Neuron (in vitro differentiated cells): ENCODE data around the gene PEMT.

Source experiments
- H2AFZ ChIP-seq: one replicate; pipeline ENCODE4 v1.6.1; 2013; ENCODE audit warnings: low read depth, mild to moderate bottlenecking, inconsistent platforms, low read length, moderate library complexity
- H3K27me3 ChIP-seq: one replicate; pipeline ENCODE4 v1.6.1; 2013; ENCODE audit warnings: low read length; ENCODE audit not compliant: insufficient read depth
- H3K36me3 ChIP-seq: one replicate; pipeline ENCODE4 v1.6.1; 2013; ENCODE audit warnings: low read length; ENCODE audit not compliant: insufficient read depth
- H3K4me1 ChIP-seq: one replicate; pipeline ENCODE4 v1.6.1; 2013; ENCODE audit warnings: low read length; ENCODE audit not compliant: insufficient read depth
- H3K4me3 ChIP-seq: 2 replicates; pipeline ENCODE4 v1.5.1; 2013; ENCODE audit warnings: mild to moderate bottlenecking, low read length, moderate library complexity
- H3K9me3 ChIP-seq: one replicate; pipeline ENCODE4 v1.6.1; 2013; ENCODE audit warnings: low read length

The PEMT gene

DNA sequence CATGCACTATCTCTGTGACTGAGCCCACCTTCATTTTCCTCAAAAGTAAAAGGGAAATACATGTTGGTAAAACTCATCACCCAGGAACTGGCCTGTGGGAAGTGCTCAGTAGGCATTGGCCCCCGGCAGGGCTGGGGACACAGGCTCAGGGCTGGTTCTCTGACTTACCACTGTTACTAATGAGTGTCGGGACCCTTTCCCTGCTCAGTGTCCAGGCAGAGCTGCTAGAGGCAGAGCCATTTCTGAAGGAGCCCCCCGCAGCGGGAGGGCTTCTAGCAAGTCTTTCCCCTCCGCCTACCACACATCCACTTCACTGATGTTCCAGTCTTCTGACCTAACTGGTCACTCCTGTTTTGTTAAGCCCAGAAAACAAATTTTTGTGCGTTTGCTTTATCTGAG is 1.7 kb upstream of the PEMT start:
- Histone ChIP-seq H3K4me3 (peak overlapping the region; percentile 71), H3K9me3 (no peaks in the 10 kb centered on the region)

DNA sequence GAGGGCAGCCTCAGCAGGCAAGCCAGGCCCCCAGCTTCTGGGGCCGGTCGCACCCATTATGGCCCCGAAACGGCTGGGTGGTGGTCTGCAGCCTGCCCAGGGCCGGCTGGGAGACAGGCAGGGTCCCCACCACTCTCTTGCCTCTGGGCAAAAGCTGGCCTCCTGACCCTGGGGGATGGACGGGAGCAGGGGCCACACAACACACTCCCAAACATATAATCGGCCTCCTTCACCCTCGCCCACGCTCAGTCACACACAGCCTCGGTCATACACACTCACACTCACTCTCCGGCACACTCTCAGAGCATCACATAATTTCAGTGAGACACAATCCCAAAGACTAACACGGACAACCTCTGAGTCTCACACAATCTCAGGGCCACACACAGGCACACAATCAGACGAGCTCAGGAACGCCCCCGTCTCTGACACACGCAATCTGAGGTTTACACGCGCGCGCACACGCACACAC is 589 bp downstream of the PEMT start:
- no peaks in the 10 kb centered on the region for H3K9me3 ChIP-seq
- H3K4me3 ChIP-seq, result peak overlapping the region; percentile 71
- peak overlapping the region; percentile 78 for H2AFZ ChIP-seq
- H3K27me3 ChIP-seq, result no peaks in the 10 kb centered on the region
- H3K4me1 ChIP-seq, result peaks cover 18% of the 10 kb centered on the region
- no peaks in the 10 kb centered on the region for H3K36me3 ChIP-seq

More for the DNA sequence above, 1.7 kb upstream of the PEMT start:
- H2AFZ ChIP-seq, result no peak overlapping the region
- no peaks in the 10 kb centered on the region for H3K36me3 ChIP-seq
- peaks cover 18% of the 10 kb centered on the region for H3K4me1 ChIP-seq
- H3K27me3 ChIP-seq, result no peaks in the 10 kb centered on the region

DNA sequence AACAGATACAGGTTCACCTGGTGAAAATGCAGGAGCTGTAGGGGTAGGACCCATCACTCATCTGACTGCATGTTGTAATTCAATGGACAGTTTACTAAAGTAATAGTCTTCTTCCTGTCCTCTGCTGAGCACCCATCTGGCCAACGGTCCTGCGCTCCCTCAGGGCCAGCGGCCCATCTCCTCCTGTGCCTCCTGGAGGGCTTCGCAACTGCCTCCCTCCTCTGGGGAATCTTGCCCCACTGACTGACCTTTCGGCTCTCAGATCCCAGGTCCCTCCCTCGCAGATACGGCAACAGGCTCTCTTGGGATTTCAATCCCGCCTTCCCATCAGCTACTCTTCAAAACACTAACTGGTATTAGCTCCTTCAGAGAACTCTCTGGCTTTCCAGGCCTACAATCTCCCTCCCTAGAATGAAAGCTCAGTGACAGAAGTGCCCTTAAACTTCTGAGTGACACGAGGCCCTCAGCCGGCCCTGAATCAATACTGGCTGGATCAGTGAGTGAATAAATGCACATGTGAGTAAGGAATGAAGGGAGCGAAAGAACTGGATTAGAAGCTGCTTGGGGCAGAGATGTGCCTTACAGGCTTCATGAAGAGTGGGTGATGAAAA is 1.3 kb downstream of the PEMT start:
- Histone ChIP-seq H3K4me1 (peaks cover 18% of the 10 kb centered on the region), H3K27me3 (no peaks in the 10 kb centered on the region), H2AFZ (peak overlapping the region; percentile 78), H3K9me3 (no peaks in the 10 kb centered on the region), H3K4me3 (peak overlapping the region; percentile 71), H3K36me3 (no peaks in the 10 kb centered on the region)

DNA sequence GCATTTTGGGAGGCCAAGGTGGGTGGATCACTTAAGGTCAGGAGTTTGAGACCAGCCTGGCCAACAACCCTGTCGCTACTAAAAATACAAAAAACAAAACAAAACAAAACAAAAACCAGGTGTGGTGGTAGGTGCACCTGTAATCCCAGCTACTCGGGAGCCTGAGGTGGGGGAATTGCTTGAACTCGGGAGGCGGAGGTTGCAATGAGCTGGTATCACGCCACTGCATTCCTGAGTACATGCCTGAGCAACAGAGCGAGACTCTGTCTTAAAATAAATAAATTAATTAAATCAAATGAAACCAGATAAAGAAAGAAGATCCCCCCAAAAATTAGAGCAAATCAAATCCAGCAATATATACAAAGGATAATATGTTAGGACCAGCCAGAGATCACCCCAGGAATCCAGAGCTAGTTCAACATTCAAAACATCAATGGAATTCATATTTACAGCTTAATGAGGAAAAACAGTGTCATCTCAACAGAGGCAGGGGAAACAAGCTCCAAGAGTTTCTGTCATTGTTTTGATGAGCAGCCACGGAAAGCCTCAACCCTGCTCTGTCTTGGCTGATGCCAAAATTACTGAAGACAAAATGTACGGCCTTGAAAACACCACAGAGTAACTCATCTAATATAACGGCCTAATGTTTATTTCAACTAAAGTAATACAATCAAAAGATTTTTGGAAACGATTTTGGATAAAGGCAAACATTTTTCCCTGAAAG is 3.7 kb downstream of the PEMT start:
- no peaks in the 10 kb centered on the region for H3K36me3 ChIP-seq
- H3K4me1 ChIP-seq, result peaks cover 19% of the 10 kb centered on the region
- H3K4me3 ChIP-seq, result no peak overlapping the region
- H3K9me3 ChIP-seq, result no peaks in the 10 kb centered on the region
- no peak overlapping the region for H2AFZ ChIP-seq
- no peaks in the 10 kb centered on the region for H3K27me3 ChIP-seq

DNA sequence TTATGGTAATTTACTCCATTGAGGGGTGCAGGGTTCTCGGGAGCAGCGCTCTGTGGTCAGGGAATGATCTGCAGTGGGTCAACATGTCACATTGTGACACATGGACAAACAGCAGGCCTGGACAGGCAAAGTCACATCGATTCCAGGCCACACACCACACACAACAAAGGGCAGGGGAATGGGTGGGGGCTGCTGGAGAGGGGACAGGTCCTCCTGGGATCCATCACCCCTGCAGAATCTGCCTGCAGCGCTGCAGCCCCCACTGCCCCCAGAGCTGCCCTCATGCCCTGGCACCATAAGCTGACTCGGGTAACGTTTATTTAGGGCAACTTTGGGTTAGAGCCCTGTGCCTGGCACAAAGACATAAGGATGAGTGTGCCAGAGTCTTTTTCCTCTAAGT is 9.1 kb downstream of the PEMT start:
- Histone ChIP-seq H3K4me3 (no peak overlapping the region), H3K4me1 (peaks cover 4% of the 10 kb centered on the region), H3K27me3 (no peaks in the 10 kb centered on the region), H3K9me3 (no peaks in the 10 kb centered on the region), H3K36me3 (no peaks in the 10 kb centered on the region), H2AFZ (no peak overlapping the region)

DNA sequence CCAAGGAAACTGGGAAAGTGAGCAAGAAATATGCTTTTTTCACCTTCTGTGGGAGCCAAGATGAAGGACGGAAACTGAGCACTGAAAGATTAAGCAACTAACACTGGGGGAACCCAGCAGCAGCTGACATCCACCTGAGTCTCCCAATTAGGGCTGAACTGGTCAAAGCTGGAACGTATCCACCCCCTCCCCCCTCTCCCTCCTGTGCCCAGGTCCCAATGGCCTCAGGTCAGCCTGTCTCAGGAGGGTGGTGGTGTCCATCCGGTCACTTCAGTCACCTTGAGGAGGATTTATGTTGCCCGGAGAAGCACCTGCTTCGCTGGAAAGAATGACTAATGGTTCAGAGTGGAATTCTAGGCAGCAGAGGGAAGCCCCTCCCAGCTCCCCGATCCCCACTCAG is 10.0 kb downstream of the PEMT start:
- no peaks in the 10 kb centered on the region for H3K9me3 ChIP-seq

DNA sequence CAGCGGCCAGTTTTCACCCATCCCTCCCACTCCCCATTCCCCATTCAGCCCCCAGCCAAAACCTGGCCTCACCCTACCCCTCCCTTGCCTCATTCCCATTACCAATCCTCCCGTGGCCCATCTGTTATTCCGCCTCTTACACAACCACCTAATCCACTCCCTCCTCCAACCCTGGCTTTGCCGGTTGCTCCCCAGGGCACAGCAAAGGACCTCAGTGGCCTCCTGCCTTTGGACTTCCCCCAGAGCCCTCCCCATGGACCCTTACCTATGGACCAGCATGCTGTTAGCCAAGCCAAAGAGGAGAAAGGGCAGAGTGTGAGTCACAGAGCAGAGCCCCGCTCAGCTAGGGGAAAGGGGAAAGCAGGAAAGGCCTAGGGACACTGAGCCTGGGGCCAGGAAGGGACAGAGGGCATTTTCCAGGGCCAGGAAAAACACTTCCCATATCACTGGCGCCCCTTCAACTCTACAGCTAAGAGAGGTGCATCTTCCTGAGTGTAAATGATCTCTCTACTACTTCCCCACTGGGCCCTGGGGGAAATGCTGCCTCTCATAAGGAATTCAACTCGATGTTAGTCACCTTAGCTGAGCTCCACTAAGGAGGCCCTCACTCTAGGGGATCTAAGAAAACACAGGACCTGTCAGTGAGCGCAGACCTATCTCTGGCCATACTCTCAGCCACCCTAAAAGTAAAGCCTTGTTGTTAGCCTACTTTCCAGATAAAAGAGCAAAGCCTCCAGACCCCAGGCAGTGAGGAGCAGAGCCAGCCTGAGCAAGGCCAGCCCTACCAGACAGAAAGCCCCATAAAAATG is 10.6 kb downstream of the PEMT start:
- H3K4me1 ChIP-seq, result peaks cover 4% of the 10 kb centered on the region
- no peak overlapping the region for H2AFZ ChIP-seq
- H3K9me3 ChIP-seq, result no peaks in the 10 kb centered on the region
- H3K36me3 ChIP-seq, result no peaks in the 10 kb centered on the region
- no peaks in the 10 kb centered on the region for H3K27me3 ChIP-seq
- no peak overlapping the region for H3K4me3 ChIP-seq

More for the DNA sequence above, 10.0 kb downstream of the PEMT start:
- Histone ChIP-seq H3K4me1 (peaks cover 4% of the 10 kb centered on the region), H3K36me3 (no peaks in the 10 kb centered on the region), H3K27me3 (no peaks in the 10 kb centered on the region), H3K4me3 (no peak overlapping the region), H2AFZ (no peak overlapping the region)

DNA sequence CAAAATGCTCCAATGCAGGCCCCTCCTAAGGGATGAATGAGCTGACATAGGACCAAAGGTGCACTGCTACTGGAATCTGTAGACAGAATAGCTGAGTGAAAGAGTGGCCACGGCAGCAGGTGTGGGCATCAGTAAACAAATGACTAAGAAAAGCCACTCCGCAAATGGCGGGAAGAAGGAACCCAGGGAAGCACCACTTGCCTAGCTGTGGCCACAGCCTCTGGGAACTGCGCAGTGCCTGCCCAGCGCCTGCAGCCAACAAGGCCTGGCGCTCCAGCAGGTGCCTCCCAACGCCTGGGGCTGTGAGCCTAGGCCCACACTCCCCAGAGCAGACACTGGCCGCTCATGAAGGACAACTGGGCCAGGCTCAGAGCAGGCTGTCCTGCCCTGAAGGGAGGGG is 11.8 kb downstream of the PEMT start:
- Histone ChIP-seq H3K4me3 (no peak overlapping the region), H3K36me3 (peaks cover 9% of the 10 kb centered on the region), H3K4me1 (peaks cover 4% of the 10 kb centered on the region), H2AFZ (no peak overlapping the region), H3K9me3 (no peaks in the 10 kb centered on the region), H3K27me3 (no peaks in the 10 kb centered on the region)

DNA sequence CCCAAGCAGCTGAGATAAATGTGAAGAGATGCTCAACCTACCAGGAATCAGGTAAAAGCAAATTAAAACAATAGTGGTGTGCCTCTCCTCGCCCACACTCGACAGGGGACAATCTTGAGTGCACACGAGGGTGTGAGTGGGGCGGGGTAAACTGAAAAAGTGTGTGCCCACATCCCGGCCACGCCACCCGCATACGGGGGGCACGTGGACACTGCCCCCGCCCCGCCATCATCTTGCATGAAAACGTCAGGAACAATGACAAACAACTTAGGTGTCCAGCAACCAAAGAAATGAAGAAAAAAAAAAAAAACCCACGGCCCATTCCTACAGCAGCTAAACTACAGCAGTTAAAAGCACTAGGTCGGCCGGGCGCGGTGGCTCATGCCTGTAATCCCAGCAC is 14.1 kb downstream of the PEMT start:
- Histone ChIP-seq H2AFZ (no peak overlapping the region), H3K4me1 (no peaks in the 10 kb centered on the region), H3K4me3 (no peak overlapping the region), H3K27me3 (no peaks in the 10 kb centered on the region), H3K9me3 (no peaks in the 10 kb centered on the region), H3K36me3 (peaks cover 10% of the 10 kb centered on the region)

DNA sequence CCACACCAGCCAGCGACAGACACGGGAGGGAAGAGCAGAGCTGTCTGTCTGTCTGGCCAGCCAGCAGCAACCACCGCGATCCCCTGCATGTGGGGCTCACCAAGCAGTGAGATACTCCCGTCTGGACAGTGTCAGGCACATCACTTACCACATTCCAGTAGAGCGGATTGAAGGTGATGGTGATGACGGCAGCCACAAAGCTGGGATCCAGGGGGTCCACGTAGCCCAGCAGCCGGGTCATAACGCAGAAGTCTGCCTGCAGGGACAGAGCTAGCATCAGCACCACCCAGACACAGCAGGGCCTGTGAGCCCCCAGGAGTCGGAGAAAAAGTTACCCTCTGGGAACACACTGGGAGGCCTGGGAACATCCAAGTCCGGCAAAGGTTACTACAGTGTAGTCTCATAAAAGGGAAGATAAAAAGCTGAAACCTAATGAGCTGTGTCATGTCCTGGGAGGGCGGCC is 14.7 kb downstream of the PEMT start:
- Histone ChIP-seq H3K4me3 (no peak overlapping the region), H3K36me3 (peaks cover 10% of the 10 kb centered on the region), H3K4me1 (no peaks in the 10 kb centered on the region), H3K27me3 (no peaks in the 10 kb centered on the region), H3K9me3 (no peaks in the 10 kb centered on the region), H2AFZ (no peak overlapping the region)

DNA sequence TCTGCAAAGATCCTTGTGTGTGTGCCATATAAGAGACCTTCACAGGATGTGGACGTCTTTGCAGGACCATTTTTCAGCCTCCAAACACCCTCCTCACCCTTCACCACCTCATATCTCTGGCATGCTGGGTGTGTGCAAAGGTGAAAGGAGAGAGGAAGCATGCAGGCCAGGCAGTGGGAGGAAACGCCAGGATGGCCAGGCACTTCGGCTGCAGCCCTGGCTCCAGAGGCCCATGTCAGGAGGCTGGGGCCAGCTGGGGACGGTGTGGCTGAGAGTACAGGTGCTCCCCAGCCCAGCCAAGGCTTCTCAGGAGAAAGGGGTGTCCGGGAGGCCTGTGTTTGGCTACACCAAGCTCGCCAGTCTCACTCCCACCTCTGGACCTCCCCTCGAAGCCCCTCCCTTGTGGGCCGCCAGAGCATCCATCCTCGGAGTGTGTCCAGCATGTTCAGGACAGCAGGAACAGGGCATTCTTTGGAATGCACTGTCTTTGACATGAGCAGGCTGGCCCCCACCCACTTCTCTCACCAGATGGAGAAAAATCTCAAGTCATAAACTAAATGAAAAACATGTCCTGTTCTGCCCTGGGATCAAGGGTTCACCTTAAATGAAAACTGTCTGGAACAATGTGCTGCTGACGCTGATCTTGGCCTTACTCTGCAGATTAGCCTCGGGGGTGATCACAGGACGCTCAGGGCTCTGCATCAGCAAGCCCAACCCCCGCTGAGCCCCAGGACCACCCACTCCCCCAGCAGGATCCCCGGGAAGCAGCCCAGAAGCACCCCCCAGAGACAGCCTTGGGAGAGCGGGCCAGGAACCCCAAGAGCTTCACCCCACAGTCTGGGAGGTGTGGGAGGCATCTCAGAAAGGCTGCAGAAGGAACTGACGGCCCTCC is 15.9 kb downstream of the PEMT start:
- H2AFZ ChIP-seq, result no peak overlapping the region
- H3K27me3 ChIP-seq, result no peaks in the 10 kb centered on the region
- no peaks in the 10 kb centered on the region for H3K4me1 ChIP-seq
- H3K9me3 ChIP-seq, result no peaks in the 10 kb centered on the region
- H3K4me3 ChIP-seq, result no peak overlapping the region
- peaks cover 10% of the 10 kb centered on the region for H3K36me3 ChIP-seq

DNA sequence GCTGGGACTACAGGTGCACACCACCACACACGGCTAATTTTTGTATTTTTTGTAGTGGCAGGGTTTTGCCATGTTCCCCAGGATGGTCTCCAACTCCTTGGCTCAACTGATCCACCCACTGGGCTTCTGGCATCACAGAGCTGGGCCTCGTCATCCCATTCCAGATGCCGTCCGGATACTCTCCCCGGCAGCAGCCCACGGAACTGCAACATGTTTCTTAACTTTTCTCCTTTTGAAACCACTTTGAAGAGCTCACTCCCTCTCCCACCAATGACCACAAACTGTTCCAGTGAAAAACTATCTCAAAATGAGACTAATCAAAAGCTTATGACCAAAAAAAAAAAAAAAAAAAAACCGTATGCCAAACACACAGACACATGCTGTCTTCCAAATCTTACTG is 17.6 kb downstream of the PEMT start:
- H3K9me3 ChIP-seq, result no peaks in the 10 kb centered on the region
- H3K36me3 ChIP-seq, result peaks cover 10% of the 10 kb centered on the region
- no peaks in the 10 kb centered on the region for H3K4me1 ChIP-seq
- no peaks in the 10 kb centered on the region for H3K27me3 ChIP-seq
- H2AFZ ChIP-seq, result no peak overlapping the region
- H3K4me3 ChIP-seq, result no peak overlapping the region
